Endothelial cell of umbilical vein (primary cell): ENCODE results near the gene ZBTB7A. TPM values are rescaled to one million over a fixed set of nuclear protein-coding genes. Genes with fewer than 3 reads are reported as not detected.

ENCODE experiments used
- BruUV-seq: library from RNA; stranded (reverse); fragments of 400-500 nt; replicated peaks from 2 replicates; lab custom pipeline; 2021; lab: Mats Ljungman, UMichigan
- CTCF ChIA-PET: fragments of 300-600, 350-600 bp; sonication (Branson Sonifier 250); formaldehyde crosslinking; loops from one replicate; lab custom pipeline; 2021; ENCODE audit warnings: antibody characterized with exemption, inconsistent platforms; lab: Charles Lee
- POLR2A ChIA-PET: fragments of 300-600, 350-600 bp; sonication (Branson Sonifier 250); formaldehyde crosslinking; loops from one replicate; lab custom pipeline; 2021; ENCODE audit warnings: antibody characterized with exemption, inconsistent platforms; lab: Charles Lee
- DNase-seq: peaks from one replicate; pipeline ENCODE4 v3.0.0-alpha.2; 2011; ENCODE audit warnings: low read depth, low spot score
- FAIRE-seq: peaks from 2 replicates; lab custom pipeline; 2011; peaks lifted over from hg19 to GRCh38; lab: Jason Lieb, UNC
- H2AFZ ChIP-seq: 2 replicates; pipeline ENCODE4 v1.6.0; 2012; ENCODE audit warnings: low read depth, low read length, control low read depth, inconsistent platforms
- H3K27ac ChIP-seq: 2 replicates; pipeline ENCODE4 v1.5.1; 2011; ENCODE audit warnings: low read depth, mild to moderate bottlenecking, control low read depth, low read length, moderate library complexity; ENCODE audit not compliant: insufficient read depth
- H3K27me3 ChIP-seq, 2 experiments: 2 replicates each; pipeline versions ENCODE4 v1.6.0 to v1.6.1; 2011; ENCODE audit warnings: low read length in 2 of 2, mixed read lengths in 1 of 2; ENCODE audit not compliant: control insufficient read depth in 2 of 2, insufficient read depth in 2 of 2
- H3K36me3 ChIP-seq, 2 experiments: 2 replicates in 1 of 2; 3 replicates in 1 of 2; pipeline ENCODE4 v1.5.1; 2011; ENCODE audit warnings: low read length in 2 of 2, mild to moderate bottlenecking in 1 of 2, moderate library complexity in 1 of 2; ENCODE audit not compliant: control insufficient read depth in 2 of 2, insufficient read depth in 2 of 2; ENCODE audit errors: extremely low read depth in 1 of 2
- H3K4me1 ChIP-seq: 3 replicates; pipeline ENCODE4 v1.5.1; 2011; ENCODE audit warnings: mild to moderate bottlenecking, low read length; ENCODE audit not compliant: control insufficient read depth, insufficient read depth; ENCODE audit errors: extremely low read depth
- H3K4me2 ChIP-seq: 2 replicates; pipeline ENCODE4 v1.6.1; 2011; ENCODE audit warnings: low read length, control low read depth, mixed read lengths; ENCODE audit not compliant: insufficient read depth
- H3K4me3 ChIP-seq, 3 experiments: fragments of 200-600 bp in 1 of 3; sonication (generic), shearing (Covaris generic) in 1 of 3; replicated peaks in 1 of 3; 2 replicates each; pipeline ENCODE4 v1.5.1; 2011 to 2016; ENCODE audit warnings: control low read depth in 3 of 3, low read length in 3 of 3, mild to moderate bottlenecking in 2 of 3, inconsistent platforms in 1 of 3, low read depth in 1 of 3, moderate library complexity in 1 of 3; ENCODE audit not compliant: insufficient read depth in 1 of 3
- H3K79me2 ChIP-seq: 2 replicates; pipeline ENCODE4 v1.6.0; 2012; ENCODE audit warnings: low read length, inconsistent platforms; ENCODE audit not compliant: control insufficient read depth, insufficient read depth
- H3K9ac ChIP-seq: replicated peaks from 2 replicates; pipeline ENCODE3; 2011; ENCODE audit warnings: low read length, control low read depth; ENCODE audit not compliant: insufficient read depth; ENCODE audit errors: extremely low read depth
- H3K9me1 ChIP-seq: replicated peaks from 3 replicates; pipeline ENCODE4 v1.6.0; 2011; ENCODE audit warnings: mild to moderate bottlenecking, low read length; ENCODE audit not compliant: control insufficient read depth, insufficient read depth; ENCODE audit errors: extremely low read depth
- H3K9me3 ChIP-seq: replicated peaks from 2 replicates; pipeline ENCODE4 v1.5.1; 2012; ENCODE audit warnings: low read length, inconsistent platforms; ENCODE audit not compliant: control insufficient read depth, insufficient read depth
- H4K20me1 ChIP-seq: replicated peaks from 2 replicates; pipeline ENCODE3; 2011; ENCODE audit warnings: mild to moderate bottlenecking, low read length; ENCODE audit not compliant: control insufficient read depth, insufficient read depth; ENCODE audit errors: extremely low read depth
- CTCF ChIP-seq, 2 donors: IDR thresholded peaks; 1 replicate in 1 of 2; 2 replicates in 1 of 2; pipeline ENCODE4 v1.5.1; 2011; ENCODE audit warnings: low read length in 2 of 2, mild to moderate bottlenecking in 2 of 2, moderate library complexity in 2 of 2, control low read depth in 1 of 2, inconsistent platforms in 1 of 2, low read depth in 1 of 2; ENCODE audit not compliant: insufficient read depth in 1 of 2; ENCODE audit errors: extremely low read depth in 1 of 2
- EZH2 ChIP-seq: IDR thresholded peaks from 2 replicates; pipeline ENCODE4 v1.6.1; 2012; ENCODE audit warnings: borderline replicate concordance, low read depth, mild to moderate bottlenecking, moderate library complexity, low read length, inconsistent platforms; ENCODE audit not compliant: severe bottlenecking
- FOS ChIP-seq: IDR thresholded peaks from 2 replicates; pipeline ENCODE4 v1.6.1; 2011; ENCODE audit warnings: mild to moderate bottlenecking, low read length, moderate library complexity, borderline replicate concordance; ENCODE audit not compliant: insufficient read depth
- GATA2 ChIP-seq: IDR thresholded peaks from 2 replicates; pipeline ENCODE4 v1.7.0; 2011; ENCODE audit warnings: low read depth, mild to moderate bottlenecking, moderate library complexity, mixed read lengths, low read length; ENCODE audit not compliant: insufficient read length, insufficient read depth
- JUN ChIP-seq: IDR thresholded peaks from 2 replicates; pipeline ENCODE4 v1.6.1; 2011; ENCODE audit warnings: borderline replicate concordance, low read depth; ENCODE audit not compliant: insufficient read length, insufficient read depth
- MAX ChIP-seq: IDR thresholded peaks from 2 replicates; pipeline ENCODE4 v1.6.1; 2011; ENCODE audit not compliant: insufficient read depth, insufficient read length
- MYC ChIP-seq: IDR thresholded peaks from one replicate; pipeline ENCODE4 v1.6.1; 2011; ENCODE audit warnings: mild to moderate bottlenecking, low read depth, low read length
- POLR2A ChIP-seq: IDR thresholded peaks from 2 replicates; pipeline ENCODE4 v1.6.1; 2012; ENCODE audit warnings: low read depth, mild to moderate bottlenecking, control low read depth, low read length
- POLR2AphosphoS5 ChIP-seq: IDR thresholded peaks from 2 replicates; pipeline ENCODE4 v1.6.1; 2012; ENCODE audit warnings: low read depth, mild to moderate bottlenecking, control low read depth, low read length, moderate library complexity; ENCODE audit not compliant: insufficient read depth
- dilution Hi-C: fragments of 300-500 bp; cut with MboI; formaldehyde crosslinking; loops from one replicate; pipeline ENCODE4 v1.15.0; 2019; ENCODE audit warnings: low sequenced_read_pairs; ENCODE audit not compliant: extremely low pct_ligation_motif_present
- intact Hi-C: fragments of 100-400 bp; cut with micrococcal nuclease; formaldehyde crosslinking; loops from one replicate; pipeline ENCODE4 v1.10.0; 2022
- polyA plus RNA-seq, 4 experiments: library from polyadenylated mRNA; depleted of rRNA in 3 of 4; stranded (reverse) in 3 of 4; unstranded in 1 of 4; fragments of >200 nt; gene quantifications; 2 replicates each; pipeline versions ENCODE4 v1.2.1 to v1.2.3, GENCODE V29; 2011 to 2012; ENCODE audit warnings: missing spikeins in 1 of 4
- total RNA-seq: library from RNA; stranded (reverse); gene quantifications from 2 replicates; pipeline ENCODE4 v1.2.3, GENCODE V29; 2021

The ZBTB7A gene
- total and polyA plus RNA-seq, 2 donors (not counting 3 experiments of a cell fraction or from before 2014, with no cell fraction given): 8.2 to 29.0 TPM

- no peak for TF ChIP-seq POLR2A
- no peak for TF ChIP-seq FOS
- TF ChIP-seq POLR2AphosphoS5: no peak
- TF ChIP-seq CTCF (IDR thresholded peaks at IDR 0.05; ENCODE audit: extremely low read depth in 1 of 2, insufficient read depth in 1 of 2, low read depth in 1 of 2, low read length in 2 of 2): no peak
- no peak for TF ChIP-seq MYC
- no peak for TF ChIP-seq EZH2
- TF ChIP-seq JUN: no peak
- no peak for TF ChIP-seq MAX
- no peak for TF ChIP-seq GATA2
- Histone ChIP-seq H3K4me2 (no peak overlapping the region), H3K27me3 (no peaks in the 10 kb centered on the region), H4K20me1 (no peaks in the 10 kb centered on the region), H3K9me1 (no peaks in the 10 kb centered on the region), H3K4me3 (no peak overlapping the region), H3K79me2 (no peaks in the 10 kb centered on the region), H2AFZ (no peak overlapping the region), H3K9me3 (no peaks in the 10 kb centered on the region), H3K9ac (no peak overlapping the region), H3K36me3 (peaks cover under 1 to 37% of the 10 kb centered on the region in 2 experiments), H3K4me1 (no peaks in the 10 kb centered on the region), H3K27ac (no peak overlapping the region)
- BruUV-seq: no TSS peak
- ChIA-PET POLR2A (no interaction called here), CTCF (no interaction called here)
- dilution Hi-C loops: no loop called here
- intact Hi-C loops: no loop called here
- FAIRE-seq (no peak), DNase-seq (no peak)
These were observed 36.1 kb downstream of the ZBTB7A start for GRCh38 chr19:4030552-4030951.
